ENCODE results near the gene MAN1C1.

GRCh38 chr1:25641329-25641725 is 24.7 kb downstream of the MAN1C1 start:
- TF ChIP-seq RAD21 (IDR thresholded peaks at IDR 0.05; ENCODE audit: low read depth) (no peak), ZBTB7A (IDR thresholded peaks at IDR 0.05; ENCODE audit: low read depth) (no peak), TAF1 (IDR thresholded peaks at IDR 0.05; ENCODE audit: low read depth) (no peak)
